ENCODE results near the gene AKAP6.
"Not testable (repeated sequence)": the region's sequence is repeated elsewhere in the genome, so short reads cannot be mapped to it uniquely, and the experiment has no call there.

The AKAP6 gene

GRCh38 chr14:32583427-32583826 lies 254.3 kb downstream of the AKAP6 start:
- not testable (repeated sequence) for DNase-seq (ENCODE audit: low spot score)

- no peak for DNase-seq (ENCODE audit: low spot score)
Measured at GRCh38 chr14:32584079-32584478, 255.0 kb downstream of the AKAP6 start.

GRCh38 chr14:32587461-32587860 lies 258.4 kb downstream of the AKAP6 start:
- no peak for DNase-seq (ENCODE audit: low spot score)

- no peak for DNase-seq (ENCODE audit: low spot score)
Measured at GRCh38 chr14:32588448-32589320, 259.6 kb downstream of the AKAP6 start.

- no peak for DNase-seq (ENCODE audit: low spot score)
Measured at GRCh38 chr14:32590157-32590556, 261.1 kb downstream of the AKAP6 start.

GRCh38 chr14:32593290-32593942 lies 264.3 kb downstream of the AKAP6 start:
- DNase-seq (ENCODE audit: low spot score): peak; percentile 26

- DNase-seq (ENCODE audit: low spot score): no peak
Measured at GRCh38 chr14:32594766-32595165, 265.7 kb downstream of the AKAP6 start.

GRCh38 chr14:32595497-32595896 lies 266.4 kb downstream of the AKAP6 start:
- no peak for DNase-seq (ENCODE audit: low spot score)

- no peak for DNase-seq (ENCODE audit: low spot score)
Measured at GRCh38 chr14:32596390-32596789, 267.3 kb downstream of the AKAP6 start.

- no peak for DNase-seq (ENCODE audit: low spot score)
Measured at GRCh38 chr14:32597771-32598170, 268.7 kb downstream of the AKAP6 start.

GRCh38 chr14:32601069-32601468 lies 272.0 kb downstream of the AKAP6 start:
- DNase-seq (ENCODE audit: low spot score): no peak

GRCh38 chr14:32601906-32602305 lies 272.8 kb downstream of the AKAP6 start:
- DNase-seq (ENCODE audit: low spot score): no peak

- no peak for DNase-seq (ENCODE audit: low spot score)
Measured at GRCh38 chr14:32602699-32603098, 273.6 kb downstream of the AKAP6 start.

GRCh38 chr14:32603992-32604565 lies 275.0 kb downstream of the AKAP6 start:
- no peak for DNase-seq (ENCODE audit: low spot score)

GRCh38 chr14:32606301-32606700 lies 277.2 kb downstream of the AKAP6 start:
- no peak for DNase-seq (ENCODE audit: low spot score)

GRCh38 chr14:32607399-32607798 lies 278.3 kb downstream of the AKAP6 start:
- no peak for DNase-seq (ENCODE audit: low spot score)

- no peak for DNase-seq (ENCODE audit: low spot score)
Measured at GRCh38 chr14:32608857-32609256, 279.8 kb downstream of the AKAP6 start.

- DNase-seq (ENCODE audit: low spot score): no peak
Measured at GRCh38 chr14:32609388-32609787, 280.3 kb downstream of the AKAP6 start.

GRCh38 chr14:32611752-32612151 lies 282.7 kb downstream of the AKAP6 start:
- DNase-seq (ENCODE audit: low spot score): no peak

GRCh38 chr14:32618991-32619390 lies 289.9 kb downstream of the AKAP6 start:
- no peak for DNase-seq (ENCODE audit: low spot score)

GRCh38 chr14:32620303-32620702 lies 291.2 kb downstream of the AKAP6 start:
- DNase-seq (ENCODE audit: low spot score): no peak

GRCh38 chr14:32620724-32621123 lies 291.6 kb downstream of the AKAP6 start:
- DNase-seq (ENCODE audit: low spot score): no peak

- DNase-seq (ENCODE audit: low spot score): no peak
Measured at GRCh38 chr14:32621585-32621984, 292.5 kb downstream of the AKAP6 start.

Measured in pons (tissue), 1 donor.